Measurements from ENCODE around the gene ZCCHC13.

The ZCCHC13 gene

GRCh38 chrX:74295101-74295500, 8.9 kb upstream of the ZCCHC13 start:
- Histone ChIP-seq H3K23ac (ENCODE audit: low read depth, low read length, poor library complexity) (no peak overlapping the region), H3K27ac (replicated peaks; ENCODE audit: low read length) (no peak overlapping the region), H2BK120ac (ENCODE audit: low read depth, low read length) (no peak overlapping the region), H3K4me3 (ENCODE audit: low read length in 2 of 2) (no peak overlapping the region), H3K18ac (ENCODE audit: low read length) (no peak overlapping the region), H3K14ac (ENCODE audit: low read length) (no peak overlapping the region), H3K9me3 (replicated peaks in 1 of 2; ENCODE audit: control insufficient read depth in 2 of 2, insufficient read depth in 1 of 2, low read depth in 1 of 2, low read length in 2 of 2) (no peaks in the 10 kb centered on the region), H2BK12ac (ENCODE audit: low read length) (no peak overlapping the region), H3K79me1 (ENCODE audit: low read depth, low read length) (no peaks in the 10 kb centered on the region), H2BK5ac (ENCODE audit: low read length) (no peak overlapping the region), H4K91ac (ENCODE audit: low read depth, low read length, poor library complexity) (no peak overlapping the region), H3K4me1 (ENCODE audit: control insufficient read depth in 2 of 2, insufficient read depth in 1 of 2, low read depth in 1 of 2, low read length in 2 of 2) (no peaks in the 10 kb centered on the region), H2AK5ac (ENCODE audit: low read depth, low read length) (no peak overlapping the region), H3K36me3 (replicated peaks in 1 of 2; ENCODE audit: control insufficient read depth in 2 of 2, insufficient read depth in 2 of 2, low read length in 2 of 2) (no peaks in the 10 kb centered on the region), H3K4me2 (ENCODE audit: insufficient read depth, low read length, poor library complexity, severe bottlenecking) (no peak overlapping the region), H3K27me3 (ENCODE audit: control insufficient read depth in 3 of 3, insufficient read depth in 3 of 3, low read depth in 1 of 3, low read length in 3 of 3) (peaks cover 0 to 3% (median 0%) of the 10 kb centered on the region in 3 experiments), H4K8ac (ENCODE audit: low read depth, low read length) (no peak overlapping the region), H2BK15ac (ENCODE audit: low read length) (no peak overlapping the region), H3K9ac (ENCODE audit: low read depth, low read length, poor library complexity) (no peak overlapping the region), H2AFZ (ENCODE audit: low read length) (no peak overlapping the region), H3K4ac (ENCODE audit: low read length) (no peak overlapping the region)
- no peak for DNase-seq (ENCODE audit: low spot score)
- no CpG with 5 or more reads among the region's 3 CpGs for WGBS, 2 donors (ENCODE audit: extremely low coverage in 2 of 2, insufficient read length in 2 of 2, insufficient replicate concordance in 1 of 2)

- H3K27me3 ChIP-seq (ENCODE audit: control insufficient read depth in 3 of 3, insufficient read depth in 3 of 3, low read depth in 1 of 3, low read length in 3 of 3): peaks cover 0 to 6% (median 0%) of the 10 kb centered on the region in 3 experiments
- H2BK120ac ChIP-seq (ENCODE audit: low read depth, low read length): no peak overlapping the region
- no peaks in the 10 kb centered on the region for H3K79me1 ChIP-seq (ENCODE audit: low read depth, low read length)
- H2AK5ac ChIP-seq (ENCODE audit: low read depth, low read length): no peak overlapping the region
- no peak overlapping the region for H3K18ac ChIP-seq (ENCODE audit: low read length)
- no peak overlapping the region for H2AFZ ChIP-seq (ENCODE audit: low read length)
- no peak overlapping the region for H3K14ac ChIP-seq (ENCODE audit: low read length)
- H2BK12ac ChIP-seq (ENCODE audit: low read length): no peak overlapping the region
- DNase-seq (ENCODE audit: low spot score): no peak
- WGBS, 2 donors (ENCODE audit: extremely low coverage in 2 of 2, insufficient read length in 2 of 2, insufficient replicate concordance in 1 of 2): no CpG with 5 or more reads among the region's 4 CpGs
- no peak overlapping the region for H3K9ac ChIP-seq (ENCODE audit: low read depth, low read length, poor library complexity)
- no peak overlapping the region for H3K27ac ChIP-seq (replicated peaks; ENCODE audit: low read length)
- H3K9me3 ChIP-seq (replicated peaks in 1 of 2; ENCODE audit: control insufficient read depth in 2 of 2, insufficient read depth in 1 of 2, low read depth in 1 of 2, low read length in 2 of 2): no peaks in the 10 kb centered on the region
- H4K91ac ChIP-seq (ENCODE audit: low read depth, low read length, poor library complexity): no peak overlapping the region
- no peak overlapping the region for H3K4me2 ChIP-seq (ENCODE audit: insufficient read depth, low read length, poor library complexity, severe bottlenecking)
- H4K8ac ChIP-seq (ENCODE audit: low read depth, low read length): no peak overlapping the region
- H3K23ac ChIP-seq (ENCODE audit: low read depth, low read length, poor library complexity): no peak overlapping the region
- no peak overlapping the region for H2BK15ac ChIP-seq (ENCODE audit: low read length)
- no peaks in the 10 kb centered on the region for H3K36me3 ChIP-seq (replicated peaks in 1 of 2; ENCODE audit: control insufficient read depth in 2 of 2, insufficient read depth in 2 of 2, low read length in 2 of 2)
- no peaks in the 10 kb centered on the region for H3K4me1 ChIP-seq (ENCODE audit: control insufficient read depth in 2 of 2, insufficient read depth in 1 of 2, low read depth in 1 of 2, low read length in 2 of 2)
- no peak overlapping the region for H2BK5ac ChIP-seq (ENCODE audit: low read length)
- no peak overlapping the region for H3K4me3 ChIP-seq (ENCODE audit: low read length in 2 of 2)
- H3K4ac ChIP-seq (ENCODE audit: low read length): no peak overlapping the region
Observed at GRCh38 chrX:74297766-74298165, 6.2 kb upstream of the ZCCHC13 start.

GRCh38 chrX:74300869-74301268, 3.1 kb upstream of the ZCCHC13 start:
- Histone ChIP-seq H3K14ac (ENCODE audit: low read length) (no peak overlapping the region), H2BK120ac (ENCODE audit: low read depth, low read length) (no peak overlapping the region), H4K91ac (ENCODE audit: low read depth, low read length, poor library complexity) (no peak overlapping the region), H2BK15ac (ENCODE audit: low read length) (no peak overlapping the region), H2BK5ac (ENCODE audit: low read length) (no peak overlapping the region), H3K18ac (ENCODE audit: low read length) (no peak overlapping the region), H3K9ac (ENCODE audit: low read depth, low read length, poor library complexity) (no peak overlapping the region), H4K8ac (ENCODE audit: low read depth, low read length) (no peak overlapping the region), H3K27me3 (ENCODE audit: control insufficient read depth in 3 of 3, insufficient read depth in 3 of 3, low read depth in 1 of 3, low read length in 3 of 3) (peaks cover 0 to 10% (median 0%) of the 10 kb centered on the region in 3 experiments), H2BK12ac (ENCODE audit: low read length) (no peak overlapping the region), H3K4me1 (ENCODE audit: control insufficient read depth in 2 of 2, insufficient read depth in 1 of 2, low read depth in 1 of 2, low read length in 2 of 2) (no peaks in the 10 kb centered on the region), H3K23ac (ENCODE audit: low read depth, low read length, poor library complexity) (no peak overlapping the region), H3K79me1 (ENCODE audit: low read depth, low read length) (no peaks in the 10 kb centered on the region), H3K27ac (replicated peaks; ENCODE audit: low read length) (no peak overlapping the region), H3K4me2 (ENCODE audit: insufficient read depth, low read length, poor library complexity, severe bottlenecking) (no peak overlapping the region), H3K4me3 (ENCODE audit: low read length in 2 of 2) (no peak overlapping the region), H2AFZ (ENCODE audit: low read length) (no peak overlapping the region), H2AK5ac (ENCODE audit: low read depth, low read length) (no peak overlapping the region), H3K36me3 (replicated peaks in 1 of 2; ENCODE audit: control insufficient read depth in 2 of 2, insufficient read depth in 2 of 2, low read length in 2 of 2) (no peaks in the 10 kb centered on the region), H3K9me3 (replicated peaks in 1 of 2; ENCODE audit: control insufficient read depth in 2 of 2, insufficient read depth in 1 of 2, low read depth in 1 of 2, low read length in 2 of 2) (no peaks in the 10 kb centered on the region), H3K4ac (ENCODE audit: low read length) (no peak overlapping the region)
- WGBS, 2 donors (ENCODE audit: extremely low coverage in 2 of 2, insufficient read length in 2 of 2, insufficient replicate concordance in 1 of 2): no CpG with 5 or more reads among the region's 4 CpGs
- no peak for DNase-seq (ENCODE audit: low spot score)

GRCh38 chrX:74318672-74319071, 14.7 kb downstream of the ZCCHC13 start:
- Histone ChIP-seq H2BK120ac (ENCODE audit: low read depth, low read length) (no peak overlapping the region), H3K4me2 (ENCODE audit: insufficient read depth, low read length, poor library complexity, severe bottlenecking) (no peak overlapping the region), H3K27me3 (ENCODE audit: control insufficient read depth in 3 of 3, insufficient read depth in 3 of 3, low read depth in 1 of 3, low read length in 3 of 3) (peaks cover 0 to 9% (median 0%) of the 10 kb centered on the region in 3 experiments), H3K4me3 (ENCODE audit: low read length in 2 of 2) (no peak overlapping the region), H3K9ac (ENCODE audit: low read depth, low read length, poor library complexity) (no peak overlapping the region), H3K18ac (ENCODE audit: low read length) (no peak overlapping the region), H2BK5ac (ENCODE audit: low read length) (no peak overlapping the region), H3K4me1 (ENCODE audit: control insufficient read depth in 2 of 2, insufficient read depth in 1 of 2, low read depth in 1 of 2, low read length in 2 of 2) (no peaks in the 10 kb centered on the region), H3K4ac (ENCODE audit: low read length) (no peak overlapping the region), H3K14ac (ENCODE audit: low read length) (no peak overlapping the region), H4K8ac (ENCODE audit: low read depth, low read length) (no peak overlapping the region), H3K9me3 (replicated peaks in 1 of 2; ENCODE audit: control insufficient read depth in 2 of 2, insufficient read depth in 1 of 2, low read depth in 1 of 2, low read length in 2 of 2) (no peaks in the 10 kb centered on the region), H3K27ac (replicated peaks; ENCODE audit: low read length) (no peak overlapping the region), H2BK12ac (ENCODE audit: low read length) (no peak overlapping the region), H2AFZ (ENCODE audit: low read length) (no peak overlapping the region), H2BK15ac (ENCODE audit: low read length) (no peak overlapping the region), H2AK5ac (ENCODE audit: low read depth, low read length) (no peak overlapping the region), H3K36me3 (replicated peaks in 1 of 2; ENCODE audit: control insufficient read depth in 2 of 2, insufficient read depth in 2 of 2, low read length in 2 of 2) (no peaks in the 10 kb centered on the region), H3K79me1 (ENCODE audit: low read depth, low read length) (no peaks in the 10 kb centered on the region), H3K23ac (ENCODE audit: low read depth, low read length, poor library complexity) (no peak overlapping the region), H4K91ac (ENCODE audit: low read depth, low read length, poor library complexity) (no peak overlapping the region)
- no peak for DNase-seq (ENCODE audit: low spot score)
- WGBS, 2 donors (ENCODE audit: extremely low coverage in 2 of 2, insufficient read length in 2 of 2, insufficient replicate concordance in 1 of 2): no CpG with 5 or more reads among the region's 4 CpGs

Measured in neuronal stem cell (in vitro differentiated cells).